Measurements from ENCODE around the gene SLC25A42. TPM values are rescaled to one million over a fixed set of nuclear protein-coding genes. Genes with fewer than 3 reads are reported as not detected.

The SLC25A42 gene
- total RNA-seq, 4 donors from 2014 or later: 4.1 to 17.3 (median 8.1) TPM

DNA sequence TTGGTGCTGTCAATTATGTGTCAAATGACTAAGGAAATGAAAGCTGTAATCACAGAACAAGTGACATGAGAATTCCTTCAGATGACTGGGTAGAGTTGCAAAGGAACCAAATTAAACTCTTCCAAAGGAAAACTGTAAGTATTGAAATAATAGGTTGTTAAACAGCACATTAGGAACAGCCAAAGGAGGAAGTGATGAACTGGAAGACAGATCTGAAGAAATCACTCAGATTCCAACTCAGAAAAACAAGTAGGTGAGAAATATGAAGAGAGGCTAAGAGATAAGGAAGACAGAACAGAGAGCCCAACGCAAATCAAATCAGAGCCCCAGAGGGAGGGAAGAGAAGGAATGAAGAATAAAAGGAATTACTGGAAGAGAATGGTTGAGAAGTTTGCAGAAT, 59.1 kb downstream of the SLC25A42 start:
- TF ChIP-seq, protein P1, sequence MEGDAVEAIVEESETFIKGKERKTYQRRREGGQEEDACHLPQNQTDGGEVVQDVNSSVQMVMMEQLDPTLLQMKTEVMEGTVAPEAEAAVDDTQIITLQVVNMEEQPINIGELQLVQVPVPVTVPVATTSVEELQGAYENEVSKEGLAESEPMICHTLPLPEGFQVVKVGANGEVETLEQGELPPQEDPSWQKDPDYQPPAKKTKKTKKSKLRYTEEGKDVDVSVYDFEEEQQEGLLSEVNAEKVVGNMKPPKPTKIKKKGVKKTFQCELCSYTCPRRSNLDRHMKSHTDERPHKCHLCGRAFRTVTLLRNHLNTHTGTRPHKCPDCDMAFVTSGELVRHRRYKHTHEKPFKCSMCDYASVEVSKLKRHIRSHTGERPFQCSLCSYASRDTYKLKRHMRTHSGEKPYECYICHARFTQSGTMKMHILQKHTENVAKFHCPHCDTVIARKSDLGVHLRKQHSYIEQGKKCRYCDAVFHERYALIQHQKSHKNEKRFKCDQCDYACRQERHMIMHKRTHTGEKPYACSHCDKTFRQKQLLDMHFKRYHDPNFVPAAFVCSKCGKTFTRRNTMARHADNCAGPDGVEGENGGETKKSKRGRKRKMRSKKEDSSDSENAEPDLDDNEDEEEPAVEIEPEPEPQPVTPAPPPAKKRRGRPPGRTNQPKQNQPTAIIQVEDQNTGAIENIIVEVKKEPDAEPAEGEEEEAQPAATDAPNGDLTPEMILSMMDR (IDR thresholded peaks at IDR 0.05; ENCODE audit: low read depth): no peak

DNA sequence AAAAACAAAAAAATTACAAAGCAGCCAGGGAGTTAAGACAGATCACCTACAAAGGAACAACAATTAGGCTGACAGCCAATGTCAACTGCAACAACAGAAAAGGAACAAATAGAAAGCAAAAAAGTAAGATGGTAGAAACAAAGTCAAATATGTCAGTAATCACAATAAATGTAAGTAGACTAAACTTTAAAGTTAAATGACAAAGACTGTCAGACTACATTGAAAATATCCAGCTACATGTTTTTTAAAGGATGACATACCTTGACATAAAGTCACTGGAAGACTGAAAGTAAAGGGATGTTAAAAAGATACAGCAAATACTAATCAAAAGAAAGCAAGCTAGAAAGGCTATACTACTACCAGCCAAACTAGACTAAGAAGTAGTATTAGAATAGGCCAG, 59.6 kb downstream of the SLC25A42 start:
- TF ChIP-seq, protein P1 (IDR thresholded peaks at IDR 0.05; ENCODE audit: low read depth): no peak

DNA sequence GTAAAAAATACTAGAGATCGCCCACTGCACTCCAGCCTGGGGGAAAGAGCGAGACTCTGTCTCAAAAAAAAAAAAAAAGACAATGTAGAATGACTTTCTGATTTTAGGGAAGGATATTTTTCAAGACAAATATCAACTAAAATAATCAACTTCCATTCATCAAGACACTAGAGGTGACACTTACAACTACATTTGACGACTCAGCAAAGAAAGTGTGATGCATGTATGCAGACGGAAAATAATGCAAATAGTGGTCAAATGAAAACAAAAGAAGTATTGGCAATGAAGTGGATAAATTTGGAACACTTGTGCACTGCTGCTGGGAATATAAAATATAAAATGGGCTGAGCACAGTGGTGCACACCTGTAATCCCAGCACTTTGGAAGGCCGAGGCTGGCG, 62.3 kb downstream of the SLC25A42 start:
- TF ChIP-seq, protein P1 (IDR thresholded peaks at IDR 0.05; ENCODE audit: low read depth): no peak

- TF ChIP-seq, protein P1 (IDR thresholded peaks at IDR 0.05; ENCODE audit: low read depth): no peak
These were observed 68.2 kb downstream of the SLC25A42 start for GRCh38 chr19:19131989-19132388.

DNA sequence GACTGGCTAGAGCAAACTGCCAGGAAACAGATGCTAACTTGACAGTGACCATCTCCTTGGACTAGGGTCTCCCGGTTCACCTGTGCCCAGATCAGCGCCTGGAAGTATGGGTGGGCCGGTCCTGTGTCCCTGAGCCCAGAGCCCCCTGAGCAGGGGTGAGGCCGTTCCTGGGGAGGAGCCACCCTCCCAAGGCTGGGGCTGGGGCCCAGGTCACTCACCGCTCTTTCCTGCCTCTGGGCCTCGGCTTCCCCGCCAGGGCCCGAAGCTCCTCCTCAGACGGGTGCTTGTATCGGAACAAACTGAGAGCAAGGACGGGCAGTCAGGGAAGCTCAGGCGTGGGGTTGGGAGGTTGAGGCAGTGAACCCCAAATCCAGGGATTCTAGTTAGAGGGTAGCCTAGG, 69.1 kb downstream of the SLC25A42 start:
- TF ChIP-seq, protein P1 (IDR thresholded peaks at IDR 0.05; ENCODE audit: low read depth): no peak

- TF ChIP-seq, protein P1 (IDR thresholded peaks at IDR 0.05; ENCODE audit: low read depth): no peak
These were observed 70.2 kb downstream of the SLC25A42 start for GRCh38 chr19:19133985-19134384.

GRCh38 chr19:19134687-19135158, 70.9 kb downstream of the SLC25A42 start:
- TF ChIP-seq, protein P1 (IDR thresholded peaks at IDR 0.05; ENCODE audit: low read depth): no peak
